ENCODE results near the gene GPER1.

GPER1 gene

DNA sequence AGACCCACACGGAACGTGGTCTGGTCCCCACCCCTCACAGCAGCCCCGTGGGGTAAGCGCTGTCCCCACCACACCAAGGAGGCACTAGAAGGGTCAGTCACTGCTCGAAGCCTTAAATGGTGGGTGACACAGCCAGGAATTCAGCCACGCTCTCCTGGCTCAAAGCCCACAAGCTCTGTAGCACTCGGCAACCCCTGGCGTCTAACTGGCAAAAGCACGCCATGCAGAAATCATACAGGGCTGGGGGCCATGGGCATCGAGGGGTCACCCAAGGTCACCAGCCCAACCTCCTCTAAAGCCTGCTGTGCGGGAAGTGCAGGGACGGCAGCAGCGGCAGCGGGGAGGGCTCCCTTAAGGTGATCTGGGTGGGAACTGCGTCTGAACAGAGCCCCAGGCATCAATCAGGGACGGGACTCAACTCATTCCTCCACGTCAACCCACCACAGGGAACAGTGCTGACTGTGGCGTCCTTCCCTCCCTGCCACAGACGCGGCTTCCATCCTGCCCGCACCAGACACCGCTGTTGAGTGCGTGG is 7.8 kb downstream of the GPER1 start:
- H3K4me3 ChIP-seq (ENCODE audit: low read length) = no peak overlapping the region
- H3F3A ChIP-seq (ENCODE audit: control insufficient read depth, insufficient read depth) = no peaks in the 10 kb centered on the region
- TF ChIP-seq EZH2phosphoT487 (IDR thresholded peaks at IDR 0.05; ENCODE audit: borderline replicate concordance, low read length) = no peak
- TF ChIP-seq CTCF (IDR thresholded peaks at IDR 0.05; ENCODE audit: low read depth, low read length, poor library complexity, severe bottlenecking) = no peak
- H3K9me3 ChIP-seq (ENCODE audit: control insufficient read depth, insufficient read depth, low read length) = no peaks in the 10 kb centered on the region
- no peaks in the 10 kb centered on the region for H3K9me2 ChIP-seq (replicated peaks; ENCODE audit: control insufficient read depth, low read length)
- H3K27me3 ChIP-seq (ENCODE audit: control insufficient read depth, low read length) = no peaks in the 10 kb centered on the region
- H4K20me1 ChIP-seq (ENCODE audit: control insufficient read depth, insufficient read depth, low read depth, low read length) = no peaks in the 10 kb centered on the region
- peaks cover 11% of the 10 kb centered on the region for H3K4me1 ChIP-seq (ENCODE audit: control insufficient read depth, low read length)
- H3K4me2 ChIP-seq (ENCODE audit: low read length) = no peak overlapping the region
- peaks cover 35% of the 10 kb centered on the region for H3K36me3 ChIP-seq (ENCODE audit: control insufficient read depth, low read length)
- H3K79me2 ChIP-seq (ENCODE audit: control insufficient read depth, low read length) = peaks cover 20% of the 10 kb centered on the region
- no peak overlapping the region for H3K27ac ChIP-seq (ENCODE audit: low read depth, low read length)

GRCh38 chr7:1096156-1097119 is 8.5 kb downstream of the GPER1 start:
- H4K20me1 ChIP-seq (ENCODE audit: control insufficient read depth, insufficient read depth, low read depth, low read length) = no peaks in the 10 kb centered on the region
- H3K4me1 ChIP-seq (ENCODE audit: control insufficient read depth, low read length) = peaks cover 11% of the 10 kb centered on the region
- H3K27ac ChIP-seq (ENCODE audit: low read depth, low read length) = no peak overlapping the region
- peaks cover 23% of the 10 kb centered on the region for H3K79me2 ChIP-seq (ENCODE audit: control insufficient read depth, low read length)
- no peak overlapping the region for H3K4me3 ChIP-seq (ENCODE audit: low read length)
- peaks cover 35% of the 10 kb centered on the region for H3K36me3 ChIP-seq (ENCODE audit: control insufficient read depth, low read length)
- H3K9me3 ChIP-seq (ENCODE audit: control insufficient read depth, insufficient read depth, low read length) = no peaks in the 10 kb centered on the region
- H3F3A ChIP-seq (ENCODE audit: control insufficient read depth, insufficient read depth) = no peaks in the 10 kb centered on the region
- no peaks in the 10 kb centered on the region for H3K9me2 ChIP-seq (replicated peaks; ENCODE audit: control insufficient read depth, low read length)
- TF ChIP-seq EZH2phosphoT487 (IDR thresholded peaks at IDR 0.05; ENCODE audit: borderline replicate concordance, low read length) (no peak), CTCF (IDR thresholded peaks at IDR 0.05; ENCODE audit: low read depth, low read length, poor library complexity, severe bottlenecking) (no peak)
- no peak overlapping the region for H3K4me2 ChIP-seq (ENCODE audit: low read length)
- no peaks in the 10 kb centered on the region for H3K27me3 ChIP-seq (ENCODE audit: control insufficient read depth, low read length)

GRCh38 chr7:1097120-1097504 is 9.2 kb downstream of the GPER1 start:
- Histone ChIP-seq H3K9me3 (ENCODE audit: control insufficient read depth, insufficient read depth, low read length) (no peaks in the 10 kb centered on the region), H3K9me2 (replicated peaks; ENCODE audit: control insufficient read depth, low read length) (no peaks in the 10 kb centered on the region), H4K20me1 (ENCODE audit: control insufficient read depth, insufficient read depth, low read depth, low read length) (no peaks in the 10 kb centered on the region), H3F3A (ENCODE audit: control insufficient read depth, insufficient read depth) (no peaks in the 10 kb centered on the region), H3K27me3 (ENCODE audit: control insufficient read depth, low read length) (no peaks in the 10 kb centered on the region), H3K79me2 (ENCODE audit: control insufficient read depth, low read length) (peaks cover 28% of the 10 kb centered on the region), H3K4me1 (ENCODE audit: control insufficient read depth, low read length) (peaks cover 11% of the 10 kb centered on the region), H3K4me3 (ENCODE audit: low read length) (no peak overlapping the region), H3K36me3 (ENCODE audit: control insufficient read depth, low read length) (peaks cover 28% of the 10 kb centered on the region), H3K4me2 (ENCODE audit: low read length) (no peak overlapping the region), H3K27ac (ENCODE audit: low read depth, low read length) (no peak overlapping the region)
- TF ChIP-seq EZH2phosphoT487 (IDR thresholded peaks at IDR 0.05; ENCODE audit: borderline replicate concordance, low read length) (no peak), CTCF (IDR thresholded peaks at IDR 0.05; ENCODE audit: low read depth, low read length, poor library complexity, severe bottlenecking) (no peak)
